Astrocyte (in vitro differentiated cells and primary cell): Measurements from ENCODE around the gene SPON2.

Experiments used
- EZH2 ChIP-seq: IDR thresholded peaks from 2 replicates; pipeline ENCODE4 v1.6.1; 2012; ENCODE audit warnings: mild to moderate bottlenecking, low read length, inconsistent platforms; ENCODE audit not compliant: insufficient read depth
- TF ChIP-seq, protein P1 (sequence below): IDR thresholded peaks from 2 replicates; pipeline ENCODE4 v1.5.1; 2011; ENCODE audit warnings: low read depth, mild to moderate bottlenecking, inconsistent platforms, low read length, moderate library complexity; ENCODE audit not compliant: insufficient read depth

DNA sequence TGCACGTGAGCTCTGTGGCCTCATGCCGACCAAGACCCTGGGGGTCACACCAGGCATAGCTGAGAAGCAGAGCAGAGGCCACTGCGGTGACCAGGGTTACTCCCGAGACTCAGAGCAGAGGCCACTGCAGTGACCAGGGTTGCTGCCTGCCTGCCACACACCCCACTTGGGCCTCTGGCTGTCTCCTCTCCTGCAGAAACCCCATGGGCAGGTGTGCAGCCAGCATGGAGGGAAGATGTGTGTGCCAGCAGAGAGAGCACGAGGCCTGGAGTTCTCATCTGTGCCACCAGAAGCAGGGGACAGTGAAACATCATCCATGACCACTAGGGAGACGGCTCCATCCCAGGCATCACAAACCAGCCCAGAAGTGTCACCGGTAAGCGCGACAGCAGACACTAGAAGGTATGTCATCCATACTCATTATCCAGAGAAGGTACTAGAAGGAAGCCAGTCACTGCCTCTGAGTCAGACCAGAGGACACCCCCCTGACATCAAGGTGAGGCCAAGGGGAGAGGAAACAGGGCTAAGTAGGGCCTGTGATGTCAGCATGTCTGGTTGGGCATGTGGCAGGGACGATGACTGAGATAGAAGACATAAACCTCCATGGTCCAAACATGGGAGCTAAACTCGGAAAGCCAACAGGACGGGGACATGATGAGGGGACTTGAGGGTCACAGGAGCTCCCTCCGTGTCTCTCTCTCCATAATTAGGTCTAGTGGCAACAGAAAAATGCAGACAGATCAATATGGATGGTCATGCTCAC, 24.2 kb upstream of the SPON2 start:
- TF ChIP-seq, protein P1, sequence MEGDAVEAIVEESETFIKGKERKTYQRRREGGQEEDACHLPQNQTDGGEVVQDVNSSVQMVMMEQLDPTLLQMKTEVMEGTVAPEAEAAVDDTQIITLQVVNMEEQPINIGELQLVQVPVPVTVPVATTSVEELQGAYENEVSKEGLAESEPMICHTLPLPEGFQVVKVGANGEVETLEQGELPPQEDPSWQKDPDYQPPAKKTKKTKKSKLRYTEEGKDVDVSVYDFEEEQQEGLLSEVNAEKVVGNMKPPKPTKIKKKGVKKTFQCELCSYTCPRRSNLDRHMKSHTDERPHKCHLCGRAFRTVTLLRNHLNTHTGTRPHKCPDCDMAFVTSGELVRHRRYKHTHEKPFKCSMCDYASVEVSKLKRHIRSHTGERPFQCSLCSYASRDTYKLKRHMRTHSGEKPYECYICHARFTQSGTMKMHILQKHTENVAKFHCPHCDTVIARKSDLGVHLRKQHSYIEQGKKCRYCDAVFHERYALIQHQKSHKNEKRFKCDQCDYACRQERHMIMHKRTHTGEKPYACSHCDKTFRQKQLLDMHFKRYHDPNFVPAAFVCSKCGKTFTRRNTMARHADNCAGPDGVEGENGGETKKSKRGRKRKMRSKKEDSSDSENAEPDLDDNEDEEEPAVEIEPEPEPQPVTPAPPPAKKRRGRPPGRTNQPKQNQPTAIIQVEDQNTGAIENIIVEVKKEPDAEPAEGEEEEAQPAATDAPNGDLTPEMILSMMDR: no peak
- TF ChIP-seq EZH2: no peak
